ENCODE data around the gene GALNS. TPM values are rescaled to one million over a fixed set of nuclear protein-coding genes. Genes with fewer than 3 reads are reported as not detected.

GALNS gene
- total and polyA plus RNA-seq, 2 of the 13 experiments (the other 11 are each of a cell fraction or from before 2014, with no cell fraction given), result 9.2 to 9.8 TPM

- peak; percentile 71 for TF ChIP-seq SMAD3 (CRISPR knock-in tag; IDR thresholded peaks at IDR 0.05)
- TF ChIP-seq ZNF83 (CRISPR knock-in tag; IDR thresholded peaks at IDR 0.05; ENCODE audit: borderline replicate concordance), result peak; percentile 55
- TF ChIP-seq CHCHD3 (CRISPR knock-in tag; IDR thresholded peaks at IDR 0.05), result 0 out of 2 replicates have a peak, but pooled peaks have one; percentile 31
- TF ChIP-seq ZFP37 (CRISPR knock-in tag; IDR thresholded peaks at IDR 0.05; ENCODE audit: borderline replicate concordance), result no peak
- peak; percentile 80 for TF ChIP-seq ZBTB14 (CRISPR knock-in tag; IDR thresholded peaks at IDR 0.05)
- TF ChIP-seq ATF2 (CRISPR knock-in tag; IDR thresholded peaks at IDR 0.05), result peak; percentile 25; the same call in 1 of the 2 replicates
- TF ChIP-seq ZNF460 (CRISPR knock-in tag; IDR thresholded peaks at IDR 0.05; ENCODE audit: borderline replicate concordance), result peak; percentile 19; the same call in 1 of the 2 replicates
- TF ChIP-seq ZBTB25 (CRISPR knock-in tag; IDR thresholded peaks at IDR 0.05), result 0 out of 2 replicates have a peak, but pooled peaks have one; percentile 34
- no peak for TF ChIP-seq ZNF30 (CRISPR knock-in tag; IDR thresholded peaks at IDR 0.05)
- TF ChIP-seq KDM2A (CRISPR knock-in tag; IDR thresholded peaks at IDR 0.05; ENCODE audit: borderline replicate concordance, low read depth), result peak; percentile 88; the same call in 1 of the 2 replicates
- TF ChIP-seq ZSCAN9 (CRISPR knock-in tag; IDR thresholded peaks at IDR 0.05; ENCODE audit: borderline replicate concordance), result no peak; the same call in 1 of the 2 replicates
- peak; percentile 73 for TF ChIP-seq HNRNPK (IDR thresholded peaks at IDR 0.05; ENCODE audit: low read depth, low read length, poor library complexity, severe bottlenecking)
- no peak for TF ChIP-seq ZNF792 (CRISPR knock-in tag; IDR thresholded peaks at IDR 0.05)
- no peak for TF ChIP-seq ZNF468 (CRISPR knock-in tag; IDR thresholded peaks at IDR 0.05)
- TF ChIP-seq FOXC1 (CRISPR knock-in tag; IDR thresholded peaks at IDR 0.05; ENCODE audit: borderline replicate concordance), result peak; percentile 97
- TF ChIP-seq RFXANK (CRISPR knock-in tag; IDR thresholded peaks at IDR 0.05), result no peak
- TF ChIP-seq TSC22D2 (CRISPR knock-in tag; IDR thresholded peaks at IDR 0.05; ENCODE audit: borderline replicate concordance), result peak; percentile 65; the same call in 1 of the 2 replicates
- TF ChIP-seq TFDP2 (CRISPR knock-in tag; IDR thresholded peaks at IDR 0.05), result peak; percentile 71
- no peak for TF ChIP-seq NCOA5 (CRISPR knock-in tag; IDR thresholded peaks at IDR 0.05)
- no peak for TF ChIP-seq RFX5 (IDR thresholded peaks at IDR 0.05; ENCODE audit: low read depth, low read length)
- TF ChIP-seq ZNF432 (CRISPR knock-in tag; IDR thresholded peaks at IDR 0.05; ENCODE audit: borderline replicate concordance), result no peak
- peak; percentile 86 for TF ChIP-seq SPEN (CRISPR knock-in tag; IDR thresholded peaks at IDR 0.05; ENCODE audit: low read depth)
Observed at GRCh38 chr16:88785106-88785924, 71.4 kb downstream of the GALNS start, which contains the start of gene PIEZO1 (continued).
